Fibroblast of upper back skin (primary cell): Measurements from ENCODE around the gene TADA3.

Experiments used
- DNase-seq: peaks from one replicate; pipeline ENCODE4 v3.0.0-alpha.2; 2013

Gene TADA3

GRCh38 chr3:9809615-9810432 lies 17.6 kb upstream of the TADA3 start, which contains the start of gene TTLL3:
TTLL3 (plus strand) TSS chr3:9810262; CDS start chr3:9810662, 400 bp downstream.
- peak; percentile 56 for DNase-seq

- DNase-seq, result no peak
Observed at GRCh38 chr3:9809239-9809614, 17.0 kb upstream of the TADA3 start.

GRCh38 chr3:9808345-9809037 lies 16.2 kb upstream of the TADA3 start:
- DNase-seq, result peak; percentile 23

- DNase-seq, result no peak
Observed at GRCh38 chr3:9807981-9808344, 15.7 kb upstream of the TADA3 start.

GRCh38 chr3:9806688-9807589 lies 14.7 kb upstream of the TADA3 start:
- no peak for DNase-seq

- DNase-seq, result no peak
Observed at GRCh38 chr3:9806137-9806536, 13.9 kb upstream of the TADA3 start.

- no peak for DNase-seq
Observed at GRCh38 chr3:9804996-9805395, 12.7 kb upstream of the TADA3 start.

GRCh38 chr3:9803494-9803893 lies 11.2 kb upstream of the TADA3 start:
- DNase-seq, result no peak

GRCh38 chr3:9800529-9800928 lies 8.3 kb upstream of the TADA3 start:
- DNase-seq, result no peak

- DNase-seq, result no peak
Observed at GRCh38 chr3:9797196-9797945, 5.1 kb upstream of the TADA3 start.

- no peak for DNase-seq
Observed at GRCh38 chr3:9795207-9795606, 2.9 kb upstream of the TADA3 start.

GRCh38 chr3:9794400-9794799 lies 2.1 kb upstream of the TADA3 start:
- no peak for DNase-seq

- peak; percentile 29 for DNase-seq
Observed at GRCh38 chr3:9793161-9793781, 998 bp upstream of the TADA3 start.

GRCh38 chr3:9791790-9792404 lies 376 bp downstream of the TADA3 start:
- no peak for DNase-seq

GRCh38 chr3:9791127-9791526 lies 1.1 kb downstream of the TADA3 start:
- DNase-seq, result no peak

GRCh38 chr3:9787714-9788113 lies 4.6 kb downstream of the TADA3 start:
- DNase-seq, result no peak

- DNase-seq, result no peak
Observed at GRCh38 chr3:9786825-9787669, 5.2 kb downstream of the TADA3 start.

- no peak for DNase-seq
Observed at GRCh38 chr3:9786209-9786739, 6.0 kb downstream of the TADA3 start.

GRCh38 chr3:9785602-9786001 lies 6.7 kb downstream of the TADA3 start:
- DNase-seq, result no peak

- DNase-seq, result peak; percentile 69
Observed at GRCh38 chr3:9784965-9785364, 7.3 kb downstream of the TADA3 start.
